Erythroblast (primary cell): Measurements from ENCODE around the gene REG3G.

Experiments used
- GATA1 ChIP-seq: IDR thresholded peaks from 2 replicates; pipeline ENCODE4 v1.6.1; 2011; ENCODE audit warnings: low read depth, mild to moderate bottlenecking, control low read depth, low read length, moderate library complexity
- POLR2A ChIP-seq: IDR thresholded peaks from 2 replicates; pipeline ENCODE4 v1.6.1; 2011; ENCODE audit warnings: mild to moderate bottlenecking, low read length

DNA sequence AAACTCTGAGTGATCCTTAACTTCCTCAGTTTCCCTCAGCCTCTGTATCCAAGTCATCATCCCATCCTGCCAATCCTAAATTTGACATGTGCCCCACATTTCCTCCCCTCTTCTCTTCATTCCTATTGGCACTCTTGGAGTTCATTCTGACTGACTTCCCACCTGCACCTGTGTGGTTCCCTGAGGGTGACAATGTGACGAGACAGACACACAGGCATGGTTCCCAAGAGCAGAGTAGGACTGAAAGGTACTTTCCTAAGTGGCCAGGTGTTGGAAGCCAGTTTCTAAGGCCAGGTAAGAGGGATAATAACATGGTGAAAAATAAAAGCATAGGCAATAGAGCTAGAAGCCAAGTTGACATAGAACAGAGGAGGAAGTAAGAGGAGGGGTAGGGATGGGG, 24.2 kb upstream of the REG3G start:
- TF ChIP-seq POLR2A (no peak), GATA1 (no peak)
